ENCODE data around the gene MRPL33.

Gene MRPL33

DNA sequence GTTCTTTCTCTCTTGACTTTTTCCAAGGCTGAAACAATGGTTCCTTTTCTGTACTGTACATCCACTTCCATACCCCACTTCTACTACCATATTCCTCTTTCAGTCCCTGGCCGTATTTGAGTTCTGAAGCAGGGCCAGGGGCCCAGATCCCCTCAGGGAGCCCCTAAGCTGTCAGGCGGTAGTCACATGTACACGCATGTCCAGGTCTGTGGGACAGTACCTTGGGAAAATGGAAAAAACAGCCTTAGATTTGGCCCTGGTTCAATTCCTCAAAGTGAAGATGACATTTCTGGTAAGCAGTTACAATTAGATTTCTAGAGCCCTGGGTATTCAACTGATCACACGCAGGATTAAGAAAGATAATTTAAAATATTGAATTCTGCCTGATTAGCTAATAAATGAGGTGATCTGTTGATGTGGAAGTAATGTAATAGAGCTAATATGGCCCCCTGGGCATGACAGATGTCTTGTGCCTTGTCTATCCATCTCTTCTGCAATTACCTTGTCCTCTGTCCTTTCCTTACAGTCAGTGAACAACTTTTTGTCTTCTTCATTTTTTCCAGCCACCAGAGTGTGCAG is 44.4 kb downstream of the MRPL33 start:
- CTCF ChIA-PET = interaction anchor here (1.8 kb wide), 1 partner anchor 11 kb away, joined by 4 read pairs; no protein-coding TSS in a partner anchor
- POLR2A ChIA-PET = no interaction called here
- H3K4me1 ChIP-seq (ENCODE audit: control extremely low read depth in 1 of 4, control insufficient read depth in 4 of 4, insufficient read depth in 4 of 4, low read length in 3 of 4) = peaks cover 0 to 6% (median under 1%) of the 10 kb centered on the region in 4 experiments
- H3K4me3 ChIP-seq (ENCODE audit: control insufficient read depth in 1 of 7, extremely low read depth in 1 of 7, insufficient read depth in 4 of 7, low read depth in 2 of 7, low read length in 6 of 7) = no peak overlapping the region
- no peaks in the 10 kb centered on the region for H3K27me3 ChIP-seq (replicated peaks in 2 of 5; ENCODE audit: control insufficient read depth in 4 of 5, insufficient read depth in 5 of 5, low read length in 4 of 5)
- H3K36me3 ChIP-seq (ENCODE audit: control insufficient read depth in 4 of 4, insufficient read depth in 4 of 4, low read length in 3 of 4) = no peaks in the 10 kb centered on the region
- H3K27ac ChIP-seq (ENCODE audit: insufficient read depth in 1 of 2, low read depth in 1 of 2, low read length in 2 of 2, poor library complexity in 1 of 2, severe bottlenecking in 2 of 2) = no peak overlapping the region
- 98% methylated on average over 3 of the region's 4 CpGs for WGBS (ENCODE audit: insufficient coverage)
- peaks cover 0 to 6% (median 0%) of the 10 kb centered on the region in 5 experiments for H3K9me3 ChIP-seq (ENCODE audit: control extremely low read depth in 1 of 5, control insufficient read depth in 4 of 5, insufficient read depth in 2 of 5, low read depth in 1 of 5, low read length in 4 of 5)
- DNase-seq = no peak

DNA sequence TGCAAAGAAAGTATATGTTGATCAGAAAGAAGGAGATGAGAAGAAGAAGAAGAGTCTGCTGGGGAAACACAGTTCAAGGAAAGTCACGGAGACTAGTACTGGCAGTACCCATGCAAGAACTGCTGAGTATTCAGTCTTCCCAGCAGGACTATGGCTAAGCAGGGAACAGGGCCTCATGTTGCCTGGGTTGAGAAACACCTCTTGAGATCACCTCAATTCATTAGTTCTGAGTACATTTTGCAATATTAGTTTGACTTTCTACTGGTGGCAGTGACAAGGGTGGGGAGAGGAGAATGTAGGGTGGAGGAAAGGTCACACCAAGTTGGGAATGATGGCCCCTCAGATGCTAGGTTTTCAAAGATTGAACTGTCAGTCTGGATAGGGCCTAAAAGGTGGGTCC is 50.5 kb downstream of the MRPL33 start:
- WGBS (ENCODE audit: insufficient coverage) = 100% methylated on average over 1 of the region's 1 CpG
- H3K36me3 ChIP-seq (ENCODE audit: control insufficient read depth in 4 of 4, insufficient read depth in 4 of 4, low read length in 3 of 4) = no peaks in the 10 kb centered on the region
- H3K27me3 ChIP-seq (replicated peaks in 2 of 5; ENCODE audit: control insufficient read depth in 4 of 5, insufficient read depth in 5 of 5, low read length in 4 of 5) = no peaks in the 10 kb centered on the region
- H3K4me1 ChIP-seq (ENCODE audit: control extremely low read depth in 1 of 4, control insufficient read depth in 4 of 4, insufficient read depth in 4 of 4, low read length in 3 of 4) = no peaks in the 10 kb centered on the region
- POLR2A ChIA-PET = no interaction called here
- no peak overlapping the region for H3K27ac ChIP-seq (ENCODE audit: insufficient read depth in 1 of 2, low read depth in 1 of 2, low read length in 2 of 2, poor library complexity in 1 of 2, severe bottlenecking in 2 of 2)
- peaks cover 0 to 13% (median 0%) of the 10 kb centered on the region in 5 experiments for H3K9me3 ChIP-seq (ENCODE audit: control extremely low read depth in 1 of 5, control insufficient read depth in 4 of 5, insufficient read depth in 2 of 5, low read depth in 1 of 5, low read length in 4 of 5)
- no peak overlapping the region for H3K4me3 ChIP-seq (ENCODE audit: control insufficient read depth in 1 of 7, extremely low read depth in 1 of 7, insufficient read depth in 4 of 7, low read depth in 2 of 7, low read length in 6 of 7)
- CTCF ChIA-PET = no interaction called here
- no peak for DNase-seq

DNA sequence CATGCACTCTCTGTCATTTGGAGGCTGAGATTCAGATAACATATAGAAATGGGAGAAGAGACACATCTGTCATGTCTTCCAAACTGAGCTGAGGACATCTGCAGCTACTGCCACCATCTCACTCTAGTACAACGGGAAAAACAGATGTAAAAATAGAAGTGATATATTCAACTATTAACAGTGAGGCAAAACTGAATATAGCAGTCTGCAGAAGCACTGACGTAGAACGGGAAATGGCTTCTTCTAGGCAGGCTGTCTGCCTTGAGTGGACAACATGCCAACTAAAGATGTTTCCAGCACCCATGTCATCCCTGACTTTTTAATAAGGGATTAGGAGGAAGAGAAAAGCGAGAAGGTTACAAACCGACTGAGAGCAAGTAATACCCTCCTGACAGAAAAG is 51.6 kb downstream of the MRPL33 start:
- H3K4me1 ChIP-seq (ENCODE audit: control extremely low read depth in 1 of 4, control insufficient read depth in 4 of 4, insufficient read depth in 4 of 4, low read length in 3 of 4) = no peaks in the 10 kb centered on the region
- CTCF ChIA-PET = no interaction called here
- 100% methylated on average over 4 of the region's 5 CpGs for WGBS (ENCODE audit: insufficient coverage)

DNA sequence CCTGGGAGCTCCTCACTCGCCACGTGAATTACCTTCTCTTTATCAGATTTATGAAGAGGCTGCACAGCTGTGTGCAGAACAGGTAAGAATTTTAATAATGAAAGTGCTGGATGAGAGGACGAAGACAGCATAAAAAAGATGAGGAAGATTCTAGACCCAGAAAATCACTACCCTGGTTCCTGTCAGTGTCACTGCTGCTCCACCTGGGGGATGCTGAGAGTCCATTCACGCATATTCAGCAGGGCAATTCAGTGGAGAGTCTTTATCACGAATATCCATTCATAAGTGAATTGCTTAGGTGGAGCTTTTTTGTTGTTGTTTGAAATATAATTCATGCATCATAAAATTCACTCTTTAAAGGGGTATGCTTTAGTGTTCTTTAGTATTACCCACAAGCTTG is 52.0 kb downstream of the MRPL33 start:
- WGBS (ENCODE audit: insufficient coverage) = 94% methylated on average over 3 of the region's 5 CpGs

More for the DNA sequence above, 51.6 kb downstream of the MRPL33 start:
- no peak for DNase-seq
- peaks cover 0 to 13% (median 0%) of the 10 kb centered on the region in 5 experiments for H3K9me3 ChIP-seq (ENCODE audit: control extremely low read depth in 1 of 5, control insufficient read depth in 4 of 5, insufficient read depth in 2 of 5, low read depth in 1 of 5, low read length in 4 of 5)
- no peaks in the 10 kb centered on the region for H3K36me3 ChIP-seq (ENCODE audit: control insufficient read depth in 4 of 4, insufficient read depth in 4 of 4, low read length in 3 of 4)
- POLR2A ChIA-PET = no interaction called here
- H3K27me3 ChIP-seq (replicated peaks in 2 of 5; ENCODE audit: control insufficient read depth in 4 of 5, insufficient read depth in 5 of 5, low read length in 4 of 5) = no peaks in the 10 kb centered on the region
- no peak overlapping the region for H3K4me3 ChIP-seq (ENCODE audit: control insufficient read depth in 1 of 7, extremely low read depth in 1 of 7, insufficient read depth in 4 of 7, low read depth in 2 of 7, low read length in 6 of 7)
- H3K27ac ChIP-seq (ENCODE audit: insufficient read depth in 1 of 2, low read depth in 1 of 2, low read length in 2 of 2, poor library complexity in 1 of 2, severe bottlenecking in 2 of 2) = no peak overlapping the region

DNA sequence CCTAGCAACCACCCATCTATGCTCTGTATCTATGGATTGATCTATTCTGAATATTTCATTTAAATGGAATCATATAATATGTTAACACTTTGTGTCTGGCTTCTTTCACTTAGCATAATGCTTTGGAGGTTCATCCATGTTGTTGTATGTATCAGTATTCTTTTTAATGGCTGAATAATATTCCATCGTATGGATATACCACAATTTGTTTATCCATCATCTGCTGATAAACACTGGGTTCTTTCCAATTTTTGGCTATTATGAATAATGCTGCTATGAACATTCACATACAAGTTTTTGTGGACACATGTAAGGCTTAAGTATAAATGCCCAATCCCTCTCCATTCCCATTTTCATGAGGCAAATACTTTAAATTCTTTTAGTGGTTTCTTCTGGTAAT is 52.9 kb downstream of the MRPL33 start:
- no peak for DNase-seq
- no CpG with 5 or more reads among the region's 1 CpG for WGBS (ENCODE audit: insufficient coverage)
- peaks cover 0 to 7% (median 0%) of the 10 kb centered on the region in 5 experiments for H3K9me3 ChIP-seq (ENCODE audit: control extremely low read depth in 1 of 5, control insufficient read depth in 4 of 5, insufficient read depth in 2 of 5, low read depth in 1 of 5, low read length in 4 of 5)
- no peaks in the 10 kb centered on the region for H3K36me3 ChIP-seq (ENCODE audit: control insufficient read depth in 4 of 4, insufficient read depth in 4 of 4, low read length in 3 of 4)
- peaks cover 0 to under 1% (median 0%) of the 10 kb centered on the region in 4 experiments for H3K4me1 ChIP-seq (ENCODE audit: control extremely low read depth in 1 of 4, control insufficient read depth in 4 of 4, insufficient read depth in 4 of 4, low read length in 3 of 4)
- H3K27me3 ChIP-seq (replicated peaks in 2 of 5; ENCODE audit: control insufficient read depth in 4 of 5, insufficient read depth in 5 of 5, low read length in 4 of 5) = no peaks in the 10 kb centered on the region
- no peak overlapping the region for H3K27ac ChIP-seq (ENCODE audit: insufficient read depth in 1 of 2, low read depth in 1 of 2, low read length in 2 of 2, poor library complexity in 1 of 2, severe bottlenecking in 2 of 2)
- no peak overlapping the region for H3K4me3 ChIP-seq (ENCODE audit: control insufficient read depth in 1 of 7, extremely low read depth in 1 of 7, insufficient read depth in 4 of 7, low read depth in 2 of 7, low read length in 6 of 7)
- POLR2A ChIA-PET = no interaction called here
- CTCF ChIA-PET = no interaction called here

More for the DNA sequence above, 52.0 kb downstream of the MRPL33 start:
- ChIA-PET POLR2A (no interaction called here), CTCF (no interaction called here)
- no peak overlapping the region for H3K4me3 ChIP-seq (ENCODE audit: control insufficient read depth in 1 of 7, extremely low read depth in 1 of 7, insufficient read depth in 4 of 7, low read depth in 2 of 7, low read length in 6 of 7)
- H3K27ac ChIP-seq (ENCODE audit: insufficient read depth in 1 of 2, low read depth in 1 of 2, low read length in 2 of 2, poor library complexity in 1 of 2, severe bottlenecking in 2 of 2) = no peak overlapping the region
- no peaks in the 10 kb centered on the region for H3K4me1 ChIP-seq (ENCODE audit: control extremely low read depth in 1 of 4, control insufficient read depth in 4 of 4, insufficient read depth in 4 of 4, low read length in 3 of 4)
- H3K27me3 ChIP-seq (replicated peaks in 2 of 5; ENCODE audit: control insufficient read depth in 4 of 5, insufficient read depth in 5 of 5, low read length in 4 of 5) = no peaks in the 10 kb centered on the region
- DNase-seq = no peak
- no peaks in the 10 kb centered on the region for H3K36me3 ChIP-seq (ENCODE audit: control insufficient read depth in 4 of 4, insufficient read depth in 4 of 4, low read length in 3 of 4)
- peaks cover 0 to 13% (median 0%) of the 10 kb centered on the region in 5 experiments for H3K9me3 ChIP-seq (ENCODE audit: control extremely low read depth in 1 of 5, control insufficient read depth in 4 of 5, insufficient read depth in 2 of 5, low read depth in 1 of 5, low read length in 4 of 5)

DNA sequence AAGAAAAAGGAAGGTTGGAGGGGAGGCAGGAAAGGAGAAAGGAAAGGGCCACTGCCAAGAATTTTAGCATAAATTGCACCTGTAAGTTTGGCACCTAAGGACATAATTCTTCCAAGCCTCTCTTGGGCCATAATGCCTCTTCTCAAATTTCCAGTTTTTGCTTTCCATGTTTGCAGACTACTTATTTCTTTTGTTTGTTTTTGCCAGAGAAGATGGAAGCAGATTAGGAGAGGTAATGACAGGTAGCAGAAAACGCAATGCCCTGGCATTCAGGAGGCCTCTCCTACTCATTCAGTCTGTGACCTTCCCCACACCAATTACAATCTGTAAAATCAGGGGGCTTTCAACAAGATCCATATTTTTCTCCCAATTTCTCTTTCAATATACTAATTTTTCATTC is 56.8 kb downstream of the MRPL33 start:
- ChIA-PET POLR2A (interaction anchor here (0.7 kb wide), 1 partner anchor 245 kb away, joined by 6 read pairs; no protein-coding TSS in a partner anchor), CTCF (no interaction called here)
- Histone ChIP-seq H3K4me1 (ENCODE audit: control extremely low read depth in 1 of 4, control insufficient read depth in 4 of 4, insufficient read depth in 4 of 4, low read length in 3 of 4) (peaks cover 0 to 36% (median 9%) of the 10 kb centered on the region in 4 experiments), H3K4me3 (ENCODE audit: control insufficient read depth in 1 of 7, extremely low read depth in 1 of 7, insufficient read depth in 4 of 7, low read depth in 2 of 7, low read length in 6 of 7) (no peak overlapping the region), H3K36me3 (ENCODE audit: control insufficient read depth in 4 of 4, insufficient read depth in 4 of 4, low read length in 3 of 4) (no peaks in the 10 kb centered on the region), H3K9me3 (ENCODE audit: control extremely low read depth in 1 of 5, control insufficient read depth in 4 of 5, insufficient read depth in 2 of 5, low read depth in 1 of 5, low read length in 4 of 5) (peaks cover 0 to 12% (median 0%) of the 10 kb centered on the region in 5 experiments), H3K27ac (ENCODE audit: insufficient read depth in 1 of 2, low read depth in 1 of 2, low read length in 2 of 2, poor library complexity in 1 of 2, severe bottlenecking in 2 of 2) (no peak overlapping the region), H3K27me3 (replicated peaks in 2 of 5; ENCODE audit: control insufficient read depth in 4 of 5, insufficient read depth in 5 of 5, low read length in 4 of 5) (no peaks in the 10 kb centered on the region)
- DNase-seq = no peak
- no CpG with 5 or more reads among the region's 1 CpG for WGBS (ENCODE audit: insufficient coverage)

All from common myeloid progenitor, CD34-positive (primary cell).